A375 (cell line): ENCODE measurements around the gene PTPN11. TPM values are rescaled to one million over a fixed set of nuclear protein-coding genes. Genes with fewer than 3 reads are reported as not detected.

ENCODE experiments used
- total RNA-seq: library from RNA; depleted of rRNA; stranded (reverse); fragments of >200 nt; shearing (Covaris generic); gene quantifications from 2 replicates; pipeline ENCODE4 v1.2.3, GENCODE V29; 2014; rRNA removed

Gene PTPN11
- total RNA-seq, result 75.3 and 77.9 TPM in 2 replicates

GRCh38 chr12:112418608-112419296 lies at the start of gene PTPN11:
PTPN11 (plus strand) TSS chr12:112418947; CDS start chr12:112419112, 165 bp downstream.

GRCh38 chr12:112381883-112382796 lies 36.6 kb upstream of the PTPN11 start, which contains the start of gene HECTD4:
HECTD4 (minus strand) TSS chr12:112382431; CDS start chr12:112382128, 303 bp downstream.

GRCh38 chr12:112409064-112409905 lies 9.5 kb upstream of the PTPN11 start, which contains the start of gene RPL6:
RPL6 (minus strand) TSS chr12:112409605; CDS start chr12:112408656, 949 bp downstream.

Other genes with a start within 250 kb of the PTPN11 start
- gene HECTD4, start 36.5 kb upstream of the PTPN11 start, total RNA-seq, result 10.6 and 13.6 TPM in 2 replicates
- gene RPL6, start 9.3 kb upstream of the PTPN11 start, total RNA-seq, result 1,851 and 2,575 TPM in 2 replicates